ENCODE data around the gene TMC8. TPM values are rescaled to one million over a fixed set of nuclear protein-coding genes. Genes with fewer than 3 reads are reported as not detected.

TMC8 gene
- total RNA-seq, 1 donor from 2014 or later = 0.79 TPM

DNA sequence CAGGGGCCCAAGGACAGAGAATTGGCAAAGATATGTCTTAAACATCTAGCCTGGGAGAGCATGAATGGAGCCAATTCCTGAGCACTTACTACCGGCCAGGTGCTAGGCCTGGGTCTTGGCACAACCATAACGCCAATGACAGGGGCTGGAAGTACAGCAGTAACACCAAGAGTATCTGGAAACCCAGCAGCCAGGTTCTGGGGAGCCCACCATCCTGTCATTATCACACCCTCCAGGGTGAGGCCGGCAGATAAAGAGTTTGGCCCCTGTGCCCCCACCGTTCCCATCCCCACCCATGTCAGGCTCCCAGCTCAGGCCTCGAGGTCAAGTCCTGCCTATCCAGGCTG is 508 bp upstream of the TMC8 start:
- Mint-ChIP-seq H3K36me3 (ENCODE audit: low read depth) (no peaks in the 10 kb centered on the region), H3K4me1 (peaks cover 30% of the 10 kb centered on the region), H3K27ac (ENCODE audit: unreplicated experiment) (no peak overlapping the region), H3K9me3 (no peaks in the 10 kb centered on the region), H3K27me3 (ENCODE audit: low read depth) (peaks cover 34% of the 10 kb centered on the region), H3K4me3 (peak overlapping the region; percentile 55)
- DNase-seq (ENCODE audit: low read depth, low spot score) = no peak
- TF ChIP-seq, protein P1, sequence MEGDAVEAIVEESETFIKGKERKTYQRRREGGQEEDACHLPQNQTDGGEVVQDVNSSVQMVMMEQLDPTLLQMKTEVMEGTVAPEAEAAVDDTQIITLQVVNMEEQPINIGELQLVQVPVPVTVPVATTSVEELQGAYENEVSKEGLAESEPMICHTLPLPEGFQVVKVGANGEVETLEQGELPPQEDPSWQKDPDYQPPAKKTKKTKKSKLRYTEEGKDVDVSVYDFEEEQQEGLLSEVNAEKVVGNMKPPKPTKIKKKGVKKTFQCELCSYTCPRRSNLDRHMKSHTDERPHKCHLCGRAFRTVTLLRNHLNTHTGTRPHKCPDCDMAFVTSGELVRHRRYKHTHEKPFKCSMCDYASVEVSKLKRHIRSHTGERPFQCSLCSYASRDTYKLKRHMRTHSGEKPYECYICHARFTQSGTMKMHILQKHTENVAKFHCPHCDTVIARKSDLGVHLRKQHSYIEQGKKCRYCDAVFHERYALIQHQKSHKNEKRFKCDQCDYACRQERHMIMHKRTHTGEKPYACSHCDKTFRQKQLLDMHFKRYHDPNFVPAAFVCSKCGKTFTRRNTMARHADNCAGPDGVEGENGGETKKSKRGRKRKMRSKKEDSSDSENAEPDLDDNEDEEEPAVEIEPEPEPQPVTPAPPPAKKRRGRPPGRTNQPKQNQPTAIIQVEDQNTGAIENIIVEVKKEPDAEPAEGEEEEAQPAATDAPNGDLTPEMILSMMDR (conservative IDR thresholded peaks at IDR 0.05) = no peak

DNA sequence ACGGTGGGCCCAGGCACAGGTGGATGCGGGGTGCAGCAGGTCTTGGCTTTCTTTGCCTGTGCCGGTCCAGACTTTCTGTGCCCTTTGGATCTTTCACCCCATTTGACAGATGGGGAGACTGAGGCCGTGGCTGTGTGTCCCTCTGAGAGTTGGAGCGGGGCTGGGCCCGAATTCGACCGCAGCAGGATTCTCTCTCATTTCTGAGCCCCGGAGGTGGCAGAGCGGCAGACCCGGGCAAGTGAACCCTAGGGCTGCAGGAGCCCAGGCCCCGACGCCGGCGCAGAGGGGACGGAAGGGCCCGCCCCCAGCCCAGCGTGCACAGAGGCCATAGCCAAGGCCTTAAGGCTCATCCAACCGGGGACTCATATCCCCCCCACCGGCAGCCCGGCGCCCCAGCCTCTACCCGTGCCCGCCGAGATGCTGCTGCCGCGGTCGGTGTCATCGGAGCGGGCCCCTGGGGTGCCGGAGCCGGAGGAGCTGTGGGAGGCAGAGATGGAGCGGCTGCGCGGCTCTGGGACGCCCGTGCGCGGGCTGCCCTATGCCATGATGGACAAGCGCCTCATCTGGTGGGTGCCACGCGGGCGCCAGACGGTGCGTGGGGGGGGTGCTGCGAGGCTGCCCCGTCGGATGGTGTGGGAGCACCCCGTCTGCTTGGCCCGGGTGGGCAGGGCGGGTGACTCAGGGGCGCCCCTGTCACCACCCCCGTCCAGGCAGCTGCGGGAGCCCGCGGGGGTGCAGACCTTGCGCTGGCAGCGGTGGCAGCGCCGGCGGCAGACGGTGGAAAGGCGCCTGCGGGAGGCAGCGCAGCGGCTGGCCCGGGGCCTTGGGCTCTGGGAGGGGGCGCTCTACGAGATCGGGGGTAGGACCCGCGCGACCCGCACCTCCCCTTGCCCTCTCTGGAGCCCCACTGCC is 857 bp downstream of the TMC8 start:
- Mint-ChIP-seq H3K27me3 (ENCODE audit: low read depth) (peaks cover 37% of the 10 kb centered on the region), H3K9me3 (no peaks in the 10 kb centered on the region)

DNA sequence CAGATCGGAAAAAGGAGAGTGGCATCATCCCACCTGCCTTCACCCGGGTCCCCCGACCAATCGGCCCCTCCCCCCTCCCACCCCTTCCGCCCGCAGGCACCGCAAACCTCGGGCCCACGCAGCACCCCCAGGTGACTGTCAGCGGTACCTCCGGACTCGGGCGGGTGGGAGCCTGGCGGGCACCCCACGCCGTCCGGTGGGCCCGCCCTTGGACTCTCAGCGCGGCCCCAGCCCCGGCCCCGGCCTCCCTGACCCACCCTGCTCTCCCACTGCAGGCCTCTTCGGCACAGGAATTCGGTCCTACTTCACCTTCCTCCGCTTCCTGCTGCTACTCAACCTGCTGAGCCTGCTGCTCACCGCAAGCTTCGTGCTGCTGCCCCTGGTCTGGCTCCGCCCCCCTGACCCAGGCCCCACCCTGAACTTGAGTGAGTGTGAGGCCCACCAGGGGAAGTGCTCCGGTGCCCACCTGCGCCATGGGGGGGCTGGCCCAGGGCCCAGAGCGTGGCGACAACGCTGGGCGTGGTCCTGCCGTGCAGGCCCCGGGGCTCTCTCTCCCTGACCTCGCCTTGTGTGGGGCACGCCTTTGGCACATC is 1.6 kb downstream of the TMC8 start:
- Mint-ChIP-seq H3K9me3 (no peaks in the 10 kb centered on the region), H3K27ac (ENCODE audit: unreplicated experiment) (no peak overlapping the region), H3K36me3 (ENCODE audit: low read depth) (no peaks in the 10 kb centered on the region), H3K4me1 (peaks cover 23% of the 10 kb centered on the region), H3K27me3 (ENCODE audit: low read depth) (peaks cover 35% of the 10 kb centered on the region), H3K4me3 (no peak overlapping the region)
- TF ChIP-seq, protein P1 (conservative IDR thresholded peaks at IDR 0.05) = no peak
- DNase-seq (ENCODE audit: low read depth, low spot score) = no peak

More for the DNA sequence above, 857 bp downstream of the TMC8 start:
- TF ChIP-seq, protein P1 (conservative IDR thresholded peaks at IDR 0.05) = no peak
- H3K4me1 Mint-ChIP-seq = peaks cover 27% of the 10 kb centered on the region
- DNase-seq (ENCODE audit: low read depth, low spot score) = no peak
- no peaks in the 10 kb centered on the region for H3K36me3 Mint-ChIP-seq (ENCODE audit: low read depth)
- H3K4me3 Mint-ChIP-seq = no peak overlapping the region
- H3K27ac Mint-ChIP-seq (ENCODE audit: unreplicated experiment) = no peak overlapping the region

DNA sequence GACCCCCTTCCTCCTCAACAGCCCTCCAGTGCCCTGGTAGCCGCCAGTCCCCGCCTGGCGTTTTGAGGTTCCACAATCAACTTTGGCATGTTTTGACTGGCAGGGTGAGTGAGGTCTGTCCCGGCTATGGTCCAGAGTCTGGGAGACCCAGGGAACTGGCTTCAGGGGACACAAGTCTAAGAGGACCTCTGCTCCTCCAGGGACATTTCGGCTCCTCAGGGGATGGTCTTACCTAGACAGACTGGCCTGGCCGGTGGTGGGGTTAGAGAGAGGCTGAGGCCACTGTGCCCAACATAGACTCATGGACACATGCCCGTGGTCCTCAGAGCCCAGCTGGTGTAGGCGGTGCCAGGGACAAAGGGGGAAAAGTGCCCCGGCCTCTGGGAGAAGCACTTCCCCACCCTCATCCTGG is 2.2 kb downstream of the TMC8 start:
- no peak overlapping the region for H3K27ac Mint-ChIP-seq (ENCODE audit: unreplicated experiment)

DNA sequence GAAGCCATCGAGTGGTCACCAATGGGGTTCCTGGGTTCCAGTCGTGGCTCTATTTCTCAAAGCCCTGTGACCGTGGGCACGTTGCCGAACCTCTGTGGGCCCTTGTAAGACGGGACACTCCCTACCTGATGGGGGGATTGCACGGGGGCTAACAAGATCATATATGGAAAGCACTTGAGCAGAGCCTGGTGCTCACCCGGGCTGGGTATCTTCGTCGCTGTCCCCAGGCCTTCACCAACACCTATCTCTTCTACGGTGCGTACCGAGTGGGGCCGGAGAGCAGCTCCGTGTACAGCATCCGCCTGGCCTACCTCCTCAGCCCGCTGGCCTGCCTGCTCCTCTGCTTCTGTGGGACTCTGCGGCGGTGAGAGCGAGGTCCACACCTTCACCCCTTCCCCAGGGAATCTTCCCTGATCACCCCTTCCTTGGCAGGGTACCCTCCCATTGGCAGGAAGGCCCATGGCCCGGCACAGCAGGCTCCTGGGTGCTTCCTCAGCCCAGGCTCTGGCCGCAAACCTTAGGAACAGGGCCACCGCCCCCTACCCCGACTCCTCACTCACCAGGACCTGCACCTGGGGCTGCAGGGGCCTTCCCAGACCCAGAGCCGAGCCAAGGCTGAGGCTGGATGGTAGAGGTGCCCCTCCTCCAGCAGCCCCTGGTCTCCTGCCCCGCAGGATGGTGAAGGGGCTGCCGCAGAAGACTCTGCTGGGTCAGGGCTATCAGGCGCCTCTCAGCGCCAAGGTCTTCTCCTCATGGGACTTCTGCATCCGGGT is 2.8 kb downstream of the TMC8 start:
- TF ChIP-seq, protein P1 (conservative IDR thresholded peaks at IDR 0.05) = no peak
- peak overlapping the region; percentile 38 for H3K4me3 Mint-ChIP-seq
- H3K4me1 Mint-ChIP-seq = peaks cover 21% of the 10 kb centered on the region
- no peak overlapping the region for H3K27ac Mint-ChIP-seq (ENCODE audit: unreplicated experiment)
- H3K36me3 Mint-ChIP-seq (ENCODE audit: low read depth) = no peaks in the 10 kb centered on the region
- no peaks in the 10 kb centered on the region for H3K9me3 Mint-ChIP-seq
- DNase-seq (ENCODE audit: low read depth, low spot score) = no peak
- H3K27me3 Mint-ChIP-seq (ENCODE audit: low read depth) = peaks cover 32% of the 10 kb centered on the region

More for the DNA sequence above, 2.2 kb downstream of the TMC8 start:
- Mint-ChIP-seq H3K36me3 (ENCODE audit: low read depth) (no peaks in the 10 kb centered on the region), H3K9me3 (no peaks in the 10 kb centered on the region), H3K27me3 (ENCODE audit: low read depth) (peaks cover 32% of the 10 kb centered on the region), H3K4me3 (peak overlapping the region; percentile 38), H3K4me1 (peaks cover 21% of the 10 kb centered on the region)
- TF ChIP-seq, protein P1 (conservative IDR thresholded peaks at IDR 0.05) = no peak
- DNase-seq (ENCODE audit: low read depth, low spot score) = no peak

All from neural crest cell (in vitro differentiated cells).